Measurements from ENCODE around the gene UBAC2.

DNA sequence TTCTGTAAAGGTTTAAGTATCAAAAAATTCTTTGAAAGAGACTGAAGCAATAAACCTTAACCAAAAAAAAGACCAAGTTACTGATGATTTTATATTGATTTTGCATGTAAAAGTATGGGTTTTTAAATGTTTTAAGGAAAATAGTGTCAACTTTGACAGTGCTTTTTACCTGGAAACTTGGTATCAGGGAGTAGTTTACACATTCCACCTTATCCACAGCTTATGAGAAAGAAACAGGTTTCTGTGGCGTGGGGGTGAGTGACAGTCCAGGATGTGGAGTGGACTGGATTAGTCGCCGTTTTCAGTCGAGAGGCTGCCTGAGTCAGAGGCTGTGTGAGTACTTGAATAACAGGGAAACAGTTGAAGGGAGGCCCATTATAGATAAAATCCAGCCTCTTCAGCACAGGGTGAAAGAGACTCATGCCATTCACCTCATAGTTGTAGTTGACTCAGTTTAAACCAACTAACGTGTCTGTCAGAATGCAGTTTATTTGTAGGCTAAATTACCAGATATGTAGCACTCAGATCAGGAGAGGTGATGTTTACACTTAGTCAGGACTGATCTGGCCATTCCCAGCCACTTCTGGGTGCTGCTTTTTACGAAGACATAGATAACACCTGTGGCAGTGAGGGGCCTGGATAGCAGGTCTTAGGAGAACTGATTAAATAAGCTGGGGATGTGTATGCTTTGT, 107.1 kb downstream of the UBAC2 start:
- TF ChIP-seq, protein P1, sequence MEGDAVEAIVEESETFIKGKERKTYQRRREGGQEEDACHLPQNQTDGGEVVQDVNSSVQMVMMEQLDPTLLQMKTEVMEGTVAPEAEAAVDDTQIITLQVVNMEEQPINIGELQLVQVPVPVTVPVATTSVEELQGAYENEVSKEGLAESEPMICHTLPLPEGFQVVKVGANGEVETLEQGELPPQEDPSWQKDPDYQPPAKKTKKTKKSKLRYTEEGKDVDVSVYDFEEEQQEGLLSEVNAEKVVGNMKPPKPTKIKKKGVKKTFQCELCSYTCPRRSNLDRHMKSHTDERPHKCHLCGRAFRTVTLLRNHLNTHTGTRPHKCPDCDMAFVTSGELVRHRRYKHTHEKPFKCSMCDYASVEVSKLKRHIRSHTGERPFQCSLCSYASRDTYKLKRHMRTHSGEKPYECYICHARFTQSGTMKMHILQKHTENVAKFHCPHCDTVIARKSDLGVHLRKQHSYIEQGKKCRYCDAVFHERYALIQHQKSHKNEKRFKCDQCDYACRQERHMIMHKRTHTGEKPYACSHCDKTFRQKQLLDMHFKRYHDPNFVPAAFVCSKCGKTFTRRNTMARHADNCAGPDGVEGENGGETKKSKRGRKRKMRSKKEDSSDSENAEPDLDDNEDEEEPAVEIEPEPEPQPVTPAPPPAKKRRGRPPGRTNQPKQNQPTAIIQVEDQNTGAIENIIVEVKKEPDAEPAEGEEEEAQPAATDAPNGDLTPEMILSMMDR (IDR thresholded peaks at IDR 0.05), result no peak
- TF ChIP-seq POLR2AphosphoS5 (IDR thresholded peaks at IDR 0.05; ENCODE audit: insufficient read depth in 1 of 2, low read depth in 1 of 2), result no peak
